Hepatocyte (in vitro differentiated cells): ENCODE results near the gene CNR2. TPM values are rescaled to one million over a fixed set of nuclear protein-coding genes. Genes with fewer than 3 reads are reported as not detected.

ENCODE experiments used
- DNase-seq: peaks from one replicate; pipeline ENCODE4 v3.0.0-alpha.2; 2016; ENCODE audit warnings: low spot score
- H2AFZ ChIP-seq: fragments of 200-600 bp; sonication (generic); 2 replicates; pipeline ENCODE4 v1.6.0; 2016; ENCODE audit warnings: antibody characterized with exemption, mild to moderate bottlenecking
- H3K27ac ChIP-seq: fragments of 200-600 bp; sonication (generic); 2 replicates; pipeline ENCODE4 v1.5.1; 2016; ENCODE audit warnings: mild to moderate bottlenecking
- H3K27me3 ChIP-seq: fragments of 200-600 bp; sonication (generic); 2 replicates; pipeline ENCODE4 v1.6.1; 2016
- H3K36me3 ChIP-seq: fragments of 200-600 bp; sonication (generic); replicated peaks from 2 replicates; pipeline ENCODE4 v1.5.1; 2016; ENCODE audit warnings: low read depth; ENCODE audit not compliant: insufficient read depth
- H3K4me1 ChIP-seq: fragments of 200-600 bp; sonication (generic); 2 replicates; pipeline ENCODE4 v1.5.1; 2016; ENCODE audit warnings: mild to moderate bottlenecking, moderate library complexity; ENCODE audit not compliant: insufficient read depth
- H3K4me2 ChIP-seq: fragments of 200-600 bp; sonication (generic); 2 replicates; pipeline ENCODE4 v1.6.0; 2016
- H3K4me3 ChIP-seq: fragments of 200-600 bp; sonication (generic); 2 replicates; pipeline ENCODE4 v1.5.1; 2016; ENCODE audit warnings: mild to moderate bottlenecking
- H3K79me2 ChIP-seq: fragments of 200-600 bp; sonication (generic); 2 replicates; pipeline ENCODE4 v1.6.0; 2017; ENCODE audit warnings: mild to moderate bottlenecking
- H3K9me2 ChIP-seq: fragments of 200-600 bp; sonication (generic); replicated peaks from 2 replicates; pipeline ENCODE4 v1.6.0; 2017; ENCODE audit warnings: mild to moderate bottlenecking; ENCODE audit not compliant: insufficient read depth
- H3K9me3 ChIP-seq: fragments of 200-600 bp; sonication (generic); 2 replicates; pipeline ENCODE4 v1.5.1; 2016; ENCODE audit warnings: low read depth, mild to moderate bottlenecking
- H4K20me1 ChIP-seq: fragments of 200-600 bp; sonication (generic); 2 replicates; pipeline ENCODE4 v1.6.0; 2016; ENCODE audit warnings: mild to moderate bottlenecking; ENCODE audit not compliant: insufficient read depth, poor library complexity, severe bottlenecking
- EZH2 ChIP-seq: fragments of 200-600 bp; sonication (generic); IDR thresholded peaks from 2 replicates; pipeline ENCODE4 v1.6.1; 2016; ENCODE audit warnings: antibody characterized with exemption, mild to moderate bottlenecking, borderline replicate concordance
- EZH2phosphoT487 ChIP-seq: fragments of 200-600 bp; sonication (generic); IDR thresholded peaks from one replicate; pipeline ENCODE4 v1.6.1; 2018; ENCODE audit warnings: antibody characterized with exemption, mild to moderate bottlenecking, low read depth, moderate library complexity; ENCODE audit not compliant: unreplicated experiment, severe bottlenecking
- WGBS: methylation state at CpG from one replicate; pipeline ENCODE4 v1.1.6; 2016; ENCODE audit warnings: low lambda C conversion rate; ENCODE audit errors: missing lambda C conversion rate; 5-methylcytosine and 5-hydroxymethylcytosine counted together
- polyA plus RNA-seq: library from polyadenylated mRNA; unstranded; fragments of >200 nt; fragmentation: Nextera tagmentation; extraction: Ambion mirVana; gene quantifications from 2 replicates; pipeline ENCODE4 v1.2.1, GENCODE V29; 2016
- total RNA-seq: library from RNA; depleted of rRNA; stranded (reverse); fragments of >200 nt; gene quantifications from 2 replicates; pipeline ENCODE4 v1.2.3, GENCODE V29; 2014
- TF ChIP-seq, protein P1 (sequence below): fragments of 200-600 bp; sonication (generic); IDR thresholded peaks from 2 replicates; pipeline ENCODE4 v1.5.1; 2016; ENCODE audit warnings: antibody characterized with exemption, mild to moderate bottlenecking; ENCODE audit not compliant: poor library complexity

CNR2 gene
- total and polyA plus RNA-seq, 2 experiments from 2014 or later = not detected

DNA sequence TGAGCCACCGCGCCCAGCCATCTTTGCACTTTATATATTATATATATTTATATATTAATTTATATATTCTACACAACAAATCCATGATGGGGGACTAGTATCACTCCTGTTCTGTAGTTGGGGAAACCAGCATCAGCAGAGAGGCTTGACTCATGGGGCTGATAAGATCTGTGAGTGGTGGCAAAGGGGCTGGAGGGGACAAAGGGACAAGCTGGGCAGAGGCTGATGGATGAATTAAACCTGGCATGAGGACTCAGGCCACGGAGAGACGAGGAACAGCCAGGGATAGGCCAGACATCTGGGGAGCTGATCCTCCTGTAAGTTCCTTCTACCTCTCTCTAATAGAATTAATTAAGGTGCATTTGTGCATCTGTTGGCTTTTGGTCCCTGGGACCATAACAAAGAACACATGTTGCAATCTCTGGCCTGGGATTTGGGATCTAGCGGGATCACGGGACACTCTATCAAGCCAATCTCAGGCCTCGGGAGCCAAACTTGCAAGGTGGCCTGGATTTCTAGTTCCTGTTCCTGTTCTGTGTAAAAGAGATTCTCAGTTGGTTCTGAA is 7.6 kb downstream of the CNR2 start:
- no peak overlapping the region for H3K27ac ChIP-seq
- no peak overlapping the region for H2AFZ ChIP-seq
- no peaks in the 10 kb centered on the region for H3K36me3 ChIP-seq
- H3K9me3 ChIP-seq = no peaks in the 10 kb centered on the region
- WGBS = 90% methylated on average over 7 of the region's 7 CpGs
- no peaks in the 10 kb centered on the region for H3K9me2 ChIP-seq
- no peak overlapping the region for H3K4me2 ChIP-seq
- H3K27me3 ChIP-seq = peaks cover 37% of the 10 kb centered on the region
- H3K79me2 ChIP-seq = no peaks in the 10 kb centered on the region
- no peak overlapping the region for H3K4me3 ChIP-seq
- H4K20me1 ChIP-seq = no peaks in the 10 kb centered on the region
- no peak for TF ChIP-seq EZH2
- no peak for TF ChIP-seq EZH2phosphoT487
- TF ChIP-seq, protein P1, sequence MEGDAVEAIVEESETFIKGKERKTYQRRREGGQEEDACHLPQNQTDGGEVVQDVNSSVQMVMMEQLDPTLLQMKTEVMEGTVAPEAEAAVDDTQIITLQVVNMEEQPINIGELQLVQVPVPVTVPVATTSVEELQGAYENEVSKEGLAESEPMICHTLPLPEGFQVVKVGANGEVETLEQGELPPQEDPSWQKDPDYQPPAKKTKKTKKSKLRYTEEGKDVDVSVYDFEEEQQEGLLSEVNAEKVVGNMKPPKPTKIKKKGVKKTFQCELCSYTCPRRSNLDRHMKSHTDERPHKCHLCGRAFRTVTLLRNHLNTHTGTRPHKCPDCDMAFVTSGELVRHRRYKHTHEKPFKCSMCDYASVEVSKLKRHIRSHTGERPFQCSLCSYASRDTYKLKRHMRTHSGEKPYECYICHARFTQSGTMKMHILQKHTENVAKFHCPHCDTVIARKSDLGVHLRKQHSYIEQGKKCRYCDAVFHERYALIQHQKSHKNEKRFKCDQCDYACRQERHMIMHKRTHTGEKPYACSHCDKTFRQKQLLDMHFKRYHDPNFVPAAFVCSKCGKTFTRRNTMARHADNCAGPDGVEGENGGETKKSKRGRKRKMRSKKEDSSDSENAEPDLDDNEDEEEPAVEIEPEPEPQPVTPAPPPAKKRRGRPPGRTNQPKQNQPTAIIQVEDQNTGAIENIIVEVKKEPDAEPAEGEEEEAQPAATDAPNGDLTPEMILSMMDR = no peak
- H3K4me1 ChIP-seq = no peaks in the 10 kb centered on the region
- no peak for DNase-seq

DNA sequence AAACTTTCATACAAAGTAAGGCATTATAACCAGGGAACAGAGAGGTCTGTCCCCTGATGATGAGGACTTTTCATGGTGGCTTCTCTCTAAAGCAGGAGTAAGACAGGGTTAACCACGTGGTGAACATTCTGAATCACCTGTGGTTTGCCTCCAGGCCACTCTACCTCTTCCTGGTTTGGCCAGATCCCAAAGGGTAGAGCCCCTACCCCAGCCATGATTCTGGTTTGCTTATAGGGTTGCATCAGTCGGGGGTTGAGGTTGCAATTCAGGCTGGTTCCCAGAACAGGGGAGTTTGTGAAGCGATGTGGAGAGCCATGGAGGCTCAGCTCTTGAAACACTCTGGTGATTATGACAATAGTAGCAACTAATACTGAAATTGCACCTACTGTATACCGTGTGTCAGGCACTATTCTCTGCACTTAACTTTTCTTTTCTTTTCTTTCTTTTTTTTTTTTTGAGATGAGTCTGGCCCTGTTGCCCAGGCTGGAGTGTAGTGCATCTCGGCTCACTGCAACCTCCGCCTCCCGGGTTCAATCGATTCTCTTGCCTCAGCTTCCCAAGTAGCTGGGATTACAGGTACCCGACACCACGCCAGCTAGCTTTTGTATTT is 8.3 kb downstream of the CNR2 start:
- no peak overlapping the region for H2AFZ ChIP-seq
- no peaks in the 10 kb centered on the region for H4K20me1 ChIP-seq
- H3K4me2 ChIP-seq = no peak overlapping the region
- no peaks in the 10 kb centered on the region for H3K36me3 ChIP-seq
- no peaks in the 10 kb centered on the region for H3K9me3 ChIP-seq
- no peaks in the 10 kb centered on the region for H3K79me2 ChIP-seq
- H3K4me1 ChIP-seq = no peaks in the 10 kb centered on the region
- TF ChIP-seq EZH2phosphoT487 (no peak), EZH2 (no peak)
- TF ChIP-seq, protein P1 = no peak
- peaks cover 38% of the 10 kb centered on the region for H3K27me3 ChIP-seq
- WGBS = 84% methylated on average over 10 of the region's 10 CpGs
- no peak overlapping the region for H3K4me3 ChIP-seq
- DNase-seq = no peak
- no peak overlapping the region for H3K27ac ChIP-seq
- H3K9me2 ChIP-seq = no peaks in the 10 kb centered on the region

DNA sequence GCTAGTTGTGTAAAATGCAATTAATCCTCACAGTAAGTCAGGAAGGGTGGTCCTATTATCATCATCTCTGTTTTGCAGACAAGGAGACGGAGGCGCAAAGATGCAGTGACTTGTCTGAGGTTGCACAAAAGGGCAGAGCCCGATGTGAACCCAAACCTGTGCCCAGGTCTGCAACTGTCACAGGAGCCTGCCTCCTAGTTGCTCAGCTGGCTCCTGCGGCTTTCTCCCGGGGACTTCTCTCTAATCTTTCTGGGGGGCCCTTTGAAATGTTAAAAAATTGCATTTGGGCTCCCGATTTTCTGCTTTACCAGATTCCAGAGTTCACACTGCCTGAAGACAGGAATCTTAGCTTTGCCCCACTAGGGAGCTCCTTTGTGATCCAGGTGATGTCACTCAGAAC is 9.4 kb downstream of the CNR2 start:
- H4K20me1 ChIP-seq = no peaks in the 10 kb centered on the region
- H3K36me3 ChIP-seq = no peaks in the 10 kb centered on the region
- peaks cover 38% of the 10 kb centered on the region for H3K27me3 ChIP-seq
- H2AFZ ChIP-seq = no peak overlapping the region
- H3K79me2 ChIP-seq = no peaks in the 10 kb centered on the region
- TF ChIP-seq, protein P1 = no peak
- TF ChIP-seq EZH2phosphoT487 (no peak), EZH2 (no peak)
- no peaks in the 10 kb centered on the region for H3K9me2 ChIP-seq
- H3K4me3 ChIP-seq = no peak overlapping the region
- no peaks in the 10 kb centered on the region for H3K4me1 ChIP-seq
- no peak for DNase-seq
- no peaks in the 10 kb centered on the region for H3K9me3 ChIP-seq
- WGBS = 70% methylated on average over 6 of the region's 6 CpGs
- no peak overlapping the region for H3K27ac ChIP-seq
- no peak overlapping the region for H3K4me2 ChIP-seq
